ENCODE data around the gene ZCCHC24. TPM values are rescaled to one million over a fixed set of nuclear protein-coding genes. Genes with fewer than 3 reads are reported as not detected.
A peak's percentile ranks its signal among the peaks of the same experiment; 100 is the strongest.

Gene ZCCHC24
- total and polyA plus RNA-seq, 4 experiments from 2014 or later = 0.30 to 1.9 (median 1.2) TPM

DNA sequence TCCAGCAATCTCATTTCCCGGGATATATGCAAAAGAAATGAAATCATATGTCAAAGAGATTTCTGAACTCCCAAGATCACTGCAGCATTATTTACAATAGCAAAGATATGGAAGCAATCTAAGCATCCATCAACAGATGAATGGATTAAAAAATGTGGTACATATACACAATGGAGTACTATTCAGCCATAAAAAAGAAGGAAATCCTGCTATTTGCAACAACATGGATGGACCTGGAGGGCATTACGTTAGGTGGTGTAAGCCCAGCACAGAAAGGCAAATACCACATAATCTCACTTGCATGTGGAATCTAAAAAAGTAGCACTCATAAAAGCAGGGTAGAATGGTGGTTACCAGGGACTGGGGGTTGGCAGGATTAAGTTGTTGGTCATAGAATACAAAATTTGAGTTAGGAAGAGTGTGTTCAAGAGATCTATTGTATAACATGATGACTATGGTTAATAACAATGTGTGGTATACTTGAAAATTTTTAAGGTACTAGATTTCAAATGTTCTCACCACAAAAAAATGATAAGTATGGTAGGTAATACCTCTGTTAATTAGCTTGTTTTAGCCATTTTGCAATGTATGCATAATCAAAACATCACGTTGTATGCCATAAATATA is 34.0 kb upstream of the ZCCHC24 start:
- no peak overlapping the region for H3K4me3 Mint-ChIP-seq
- Histone ChIP-seq H3K27ac (ENCODE audit: low read depth, low read length) (no peak overlapping the region), H3K4me3 (ENCODE audit: low read length in 2 of 2) (no peak overlapping the region), H3K36me3 (ENCODE audit: insufficient read depth, low read length) (no peaks in the 10 kb centered on the region), H3K9me3 (ENCODE audit: control insufficient read depth in 1 of 2, low read length in 2 of 2) (no peaks in the 10 kb centered on the region), H3K27me3 (ENCODE audit: insufficient read depth, low read length) (no peaks in the 10 kb centered on the region), H3K4me1 (ENCODE audit: insufficient read depth, low read length) (no peaks in the 10 kb centered on the region)
- CTCF ChIA-PET (ENCODE audit: partially characterized antibody) = interaction anchor here (1.3 to 1.4 kb wide), 2 partner anchors 9 to 105 kb away, joined by 5 read pairs; no protein-coding TSS in a partner anchor
- H3K9me3 Mint-ChIP-seq = no peaks in the 10 kb centered on the region
- H3K27ac Mint-ChIP-seq = no peak overlapping the region
- intact Hi-C loops (cut with micrococcal nuclease) = no loop called here
- no peak for DNase-seq
- H3K4me1 Mint-ChIP-seq = no peaks in the 10 kb centered on the region
- POLR2A ChIA-PET (ENCODE audit: partially characterized antibody) = no interaction called here
- H3K36me3 Mint-ChIP-seq = no peaks in the 10 kb centered on the region
- H3K27me3 Mint-ChIP-seq = peaks cover 7 to 14% of the 10 kb centered on the region in 2 donors

DNA sequence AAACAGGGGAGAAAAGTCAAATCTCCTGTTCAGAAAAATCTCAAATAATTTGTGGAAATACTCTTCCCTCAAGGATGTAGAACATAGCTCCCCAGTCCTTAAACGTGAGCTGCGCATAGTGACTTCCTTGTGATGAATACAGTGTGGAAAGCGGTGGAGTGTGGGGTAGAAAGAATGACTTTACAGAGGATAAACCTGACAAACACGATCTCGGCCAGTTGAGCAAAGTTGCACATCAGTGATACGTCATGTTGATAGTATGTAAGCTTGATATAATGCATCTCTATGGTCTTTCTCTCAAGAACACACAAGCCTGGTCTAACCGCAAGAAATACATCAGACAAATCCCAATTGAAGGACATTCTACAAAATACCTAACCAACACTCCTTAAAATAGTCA is 32.0 kb upstream of the ZCCHC24 start:
- Histone ChIP-seq H3K4me1 (ENCODE audit: insufficient read depth, low read length) (no peaks in the 10 kb centered on the region), H3K4me3 (ENCODE audit: low read length in 2 of 2) (no peak overlapping the region), H3K27me3 (ENCODE audit: insufficient read depth, low read length) (no peaks in the 10 kb centered on the region), H3K27ac (ENCODE audit: low read depth, low read length) (no peak overlapping the region), H3K9me3 (ENCODE audit: control insufficient read depth in 1 of 2, low read length in 2 of 2) (no peaks in the 10 kb centered on the region), H3K36me3 (ENCODE audit: insufficient read depth, low read length) (no peaks in the 10 kb centered on the region)
- Mint-ChIP-seq H3K9me3 (no peaks in the 10 kb centered on the region), H3K4me1 (no peaks in the 10 kb centered on the region), H3K36me3 (no peaks in the 10 kb centered on the region), H3K27me3 (peaks cover 10 to 17% of the 10 kb centered on the region in 2 donors), H3K27ac (no peak overlapping the region), H3K4me3 (no peak overlapping the region)
- DNase-seq = no peak
- intact Hi-C loops (cut with micrococcal nuclease) = no loop called here
- ChIA-PET CTCF (ENCODE audit: partially characterized antibody) (interaction anchor here (0.8 to 2.7 kb wide), 3 partner anchors 9 to 821 kb away, joined by 3 to 15 read pairs (median 5); no protein-coding TSS in a partner anchor), POLR2A (ENCODE audit: partially characterized antibody) (no interaction called here)

DNA sequence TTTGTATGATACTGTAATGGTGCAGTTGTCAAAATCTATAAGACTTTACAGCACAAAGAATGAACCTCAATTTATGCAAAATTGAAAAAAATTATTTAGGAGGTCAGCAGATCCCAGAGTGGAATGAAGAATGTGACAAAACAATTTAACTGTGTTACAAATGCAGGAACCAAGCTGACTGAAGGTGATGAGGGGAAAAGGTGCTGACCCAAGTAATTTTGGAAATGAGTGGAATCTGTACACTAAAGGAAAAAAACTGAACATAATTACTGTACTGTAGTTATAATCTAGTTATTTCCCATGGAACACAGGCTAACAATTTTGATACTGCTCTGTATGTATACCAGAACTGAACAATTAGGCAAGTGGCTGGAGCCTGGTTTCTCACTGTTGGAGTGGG is 31.2 kb upstream of the ZCCHC24 start:
- Mint-ChIP-seq H3K4me3 (no peak overlapping the region), H3K36me3 (no peaks in the 10 kb centered on the region), H3K27ac (no peak overlapping the region), H3K9me3 (no peaks in the 10 kb centered on the region), H3K27me3 (peaks cover 11 to 17% of the 10 kb centered on the region in 2 donors), H3K4me1 (no peaks in the 10 kb centered on the region)
- POLR2A ChIA-PET (ENCODE audit: partially characterized antibody) = no interaction called here
- H3K9me3 ChIP-seq (ENCODE audit: control insufficient read depth in 1 of 2, low read length in 2 of 2) = no peaks in the 10 kb centered on the region
- no peak overlapping the region for H3K27ac ChIP-seq (ENCODE audit: low read depth, low read length)
- no peak for DNase-seq
- intact Hi-C loops (cut with micrococcal nuclease) = no loop called here
- CTCF ChIA-PET (ENCODE audit: partially characterized antibody) = interaction anchor here (1.0 to 2.7 kb wide), 3 partner anchors 9 to 103 kb away, joined by 3 to 15 read pairs (median 12); no protein-coding TSS in a partner anchor
- H3K27me3 ChIP-seq (ENCODE audit: insufficient read depth, low read length) = no peaks in the 10 kb centered on the region
- no peak overlapping the region for H3K4me3 ChIP-seq (ENCODE audit: low read length in 2 of 2)
- H3K4me1 ChIP-seq (ENCODE audit: insufficient read depth, low read length) = no peaks in the 10 kb centered on the region
- H3K36me3 ChIP-seq (ENCODE audit: insufficient read depth, low read length) = no peaks in the 10 kb centered on the region

DNA sequence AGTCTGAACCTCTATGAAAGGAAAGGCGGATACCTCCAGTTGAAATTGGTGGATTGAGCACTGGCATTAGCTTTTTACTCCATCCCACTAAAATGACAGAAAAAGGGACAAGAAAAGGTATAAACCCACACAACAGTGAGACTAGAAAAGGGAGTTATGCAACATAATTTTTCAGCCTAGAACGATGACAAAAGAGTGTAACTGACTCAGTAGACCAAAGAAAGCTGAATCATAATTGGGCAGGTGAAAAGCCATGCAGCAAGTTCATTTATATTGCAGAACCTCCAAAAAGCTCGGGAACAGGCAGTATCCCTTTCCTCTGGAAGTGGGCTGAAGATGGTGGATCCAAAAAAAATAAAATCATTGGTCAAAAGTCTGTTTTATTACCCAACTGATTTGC is 30.5 kb upstream of the ZCCHC24 start:
- CTCF ChIA-PET (ENCODE audit: partially characterized antibody) = interaction anchor here (0.7 to 2.7 kb wide), 4 partner anchors 8 to 441 kb away, joined by 3 to 15 read pairs (median 8); no protein-coding TSS in a partner anchor
- intact Hi-C loops (cut with micrococcal nuclease) = no loop called here
- Histone ChIP-seq H3K4me3 (ENCODE audit: low read length in 2 of 2) (no peak overlapping the region), H3K27me3 (ENCODE audit: insufficient read depth, low read length) (no peaks in the 10 kb centered on the region), H3K36me3 (ENCODE audit: insufficient read depth, low read length) (no peaks in the 10 kb centered on the region), H3K4me1 (ENCODE audit: insufficient read depth, low read length) (no peaks in the 10 kb centered on the region), H3K9me3 (ENCODE audit: control insufficient read depth in 1 of 2, low read length in 2 of 2) (no peaks in the 10 kb centered on the region), H3K27ac (ENCODE audit: low read depth, low read length) (no peak overlapping the region)
- no peaks in the 10 kb centered on the region for H3K4me1 Mint-ChIP-seq
- no peaks in the 10 kb centered on the region for H3K9me3 Mint-ChIP-seq
- H3K27ac Mint-ChIP-seq = no peak overlapping the region
- DNase-seq = no peak
- no peak overlapping the region for H3K4me3 Mint-ChIP-seq
- POLR2A ChIA-PET (ENCODE audit: partially characterized antibody) = no interaction called here
- no peaks in the 10 kb centered on the region for H3K36me3 Mint-ChIP-seq
- H3K27me3 Mint-ChIP-seq = peaks cover 11 to 17% of the 10 kb centered on the region in 2 donors

DNA sequence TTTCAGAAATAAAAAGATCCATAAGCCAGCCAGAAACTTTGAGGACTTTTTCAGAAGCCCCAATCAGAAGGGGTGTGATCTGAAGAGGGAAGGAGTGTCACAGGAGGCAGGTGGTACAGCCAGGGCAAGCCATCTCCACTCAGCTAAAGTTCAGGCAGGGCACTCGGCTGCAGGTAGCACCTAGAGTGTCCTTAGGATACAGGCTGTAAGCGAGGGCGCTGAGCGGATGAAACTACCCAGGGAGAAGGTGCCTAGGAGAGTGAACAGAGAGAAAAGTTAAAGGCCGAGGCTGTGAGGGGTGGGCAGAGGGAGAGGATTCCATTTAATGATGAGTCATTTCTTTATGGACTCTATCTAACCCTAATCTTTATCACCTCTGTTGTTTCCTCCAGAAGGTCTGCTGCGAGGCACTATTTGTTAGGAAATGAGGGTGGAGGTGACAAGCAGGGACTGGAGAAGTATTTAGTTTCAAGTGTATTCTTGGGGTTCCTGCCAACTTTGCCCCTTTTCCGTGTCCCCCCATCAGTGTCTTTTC is 29.8 kb upstream of the ZCCHC24 start:
- Histone ChIP-seq H3K27me3 (ENCODE audit: insufficient read depth, low read length) (no peaks in the 10 kb centered on the region), H3K4me1 (ENCODE audit: insufficient read depth, low read length) (no peaks in the 10 kb centered on the region), H3K9me3 (ENCODE audit: control insufficient read depth in 1 of 2, low read length in 2 of 2) (no peaks in the 10 kb centered on the region), H3K4me3 (ENCODE audit: low read length in 2 of 2) (no peak overlapping the region), H3K27ac (ENCODE audit: low read depth, low read length) (no peak overlapping the region), H3K36me3 (ENCODE audit: insufficient read depth, low read length) (no peaks in the 10 kb centered on the region)
- Mint-ChIP-seq H3K36me3 (no peaks in the 10 kb centered on the region), H3K9me3 (no peaks in the 10 kb centered on the region), H3K27me3 (peaks cover 11 to 14% of the 10 kb centered on the region in 2 donors), H3K4me1 (no peaks in the 10 kb centered on the region), H3K27ac (no peak overlapping the region), H3K4me3 (no peak overlapping the region)
- ChIA-PET POLR2A (ENCODE audit: partially characterized antibody) (no interaction called here), CTCF (ENCODE audit: partially characterized antibody) (interaction anchor here (2.7 kb wide), 2 partner anchors 7 to 101 kb away, joined by 12 to 15 read pairs; no protein-coding TSS in a partner anchor)
- no peak for DNase-seq
- intact Hi-C loops (cut with micrococcal nuclease) = no loop called here

DNA sequence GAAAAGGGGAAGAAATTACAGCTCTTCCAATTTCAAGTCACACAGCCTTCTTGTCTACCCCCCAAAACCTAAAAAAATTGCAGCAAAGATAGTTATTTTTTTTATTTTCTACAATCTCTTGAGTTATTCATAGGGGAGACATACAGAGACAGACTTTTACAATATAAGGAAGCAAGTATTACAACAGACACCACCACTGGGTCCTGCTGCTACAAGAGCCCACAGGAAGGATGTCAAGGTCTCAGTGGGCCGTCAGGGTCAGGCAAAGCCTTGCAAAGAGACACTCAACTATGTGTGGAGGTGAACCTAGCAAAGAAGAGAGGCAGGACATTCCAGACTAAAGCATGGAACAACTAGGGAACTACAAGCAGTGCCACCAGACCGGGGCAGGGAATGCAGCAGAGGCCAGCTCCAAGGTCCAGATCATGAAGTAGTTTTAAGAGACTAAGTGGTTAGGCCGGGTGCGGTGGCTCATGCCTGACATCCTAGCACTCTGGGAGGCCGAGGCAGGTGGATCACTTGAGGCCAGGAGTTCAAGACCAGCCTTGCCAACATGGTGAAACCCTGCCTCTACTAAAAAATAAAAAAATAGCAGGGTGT is 28.2 kb upstream of the ZCCHC24 start:
- POLR2A ChIA-PET (ENCODE audit: partially characterized antibody) = no interaction called here
- CTCF ChIA-PET (ENCODE audit: partially characterized antibody) = interaction anchor here (9.1 kb wide), 1 partner anchor 100 kb away, joined by 91 read pairs; no protein-coding TSS in a partner anchor
- Mint-ChIP-seq H3K9me3 (no peaks in the 10 kb centered on the region), H3K36me3 (no peaks in the 10 kb centered on the region), H3K4me3 (no peak overlapping the region), H3K27me3 (peaks cover 11 to 12% of the 10 kb centered on the region in 2 donors), H3K27ac (peak overlapping the region in 1 of 7 donors; percentile 23), H3K4me1 (no peaks in the 10 kb centered on the region)
- Histone ChIP-seq H3K27ac (ENCODE audit: low read depth, low read length) (no peak overlapping the region), H3K4me3 (ENCODE audit: low read length in 2 of 2) (no peak overlapping the region), H3K36me3 (ENCODE audit: insufficient read depth, low read length) (no peaks in the 10 kb centered on the region), H3K27me3 (ENCODE audit: insufficient read depth, low read length) (no peaks in the 10 kb centered on the region), H3K4me1 (ENCODE audit: insufficient read depth, low read length) (no peaks in the 10 kb centered on the region), H3K9me3 (ENCODE audit: control insufficient read depth in 1 of 2, low read length in 2 of 2) (no peaks in the 10 kb centered on the region)
- DNase-seq = no peak
- intact Hi-C loops (cut with micrococcal nuclease) = no loop called here

DNA sequence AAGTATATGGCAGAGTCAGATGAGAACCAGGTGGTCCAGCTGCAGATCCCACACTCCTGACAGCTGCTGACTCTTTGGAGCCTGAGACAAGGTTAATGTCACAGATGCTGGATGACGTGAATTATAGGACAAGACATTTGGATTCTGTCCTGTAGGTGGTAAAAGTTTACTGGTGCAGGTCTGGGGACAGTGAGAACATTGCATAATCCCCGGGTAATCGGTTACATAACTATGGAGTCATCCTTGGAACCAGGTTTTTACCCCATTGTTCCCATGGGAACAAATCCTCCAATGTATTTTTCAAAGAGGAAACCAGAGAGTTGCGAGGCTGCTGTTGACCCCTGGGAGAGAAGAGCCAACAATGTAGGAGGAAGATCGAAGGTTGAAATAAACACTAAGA is 27.5 kb upstream of the ZCCHC24 start:
- no peak for DNase-seq
- no peaks in the 10 kb centered on the region for H3K4me1 Mint-ChIP-seq
- Histone ChIP-seq H3K27ac (ENCODE audit: low read depth, low read length) (no peak overlapping the region), H3K4me3 (ENCODE audit: low read length in 2 of 2) (no peak overlapping the region), H3K4me1 (ENCODE audit: insufficient read depth, low read length) (no peaks in the 10 kb centered on the region), H3K9me3 (ENCODE audit: control insufficient read depth in 1 of 2, low read length in 2 of 2) (no peaks in the 10 kb centered on the region), H3K36me3 (ENCODE audit: insufficient read depth, low read length) (no peaks in the 10 kb centered on the region), H3K27me3 (ENCODE audit: insufficient read depth, low read length) (no peaks in the 10 kb centered on the region)
- H3K4me3 Mint-ChIP-seq = no peak overlapping the region
- intact Hi-C loops (cut with micrococcal nuclease) = no loop called here
- no peak overlapping the region for H3K27ac Mint-ChIP-seq
- no peaks in the 10 kb centered on the region for H3K36me3 Mint-ChIP-seq
- CTCF ChIA-PET (ENCODE audit: partially characterized antibody) = interaction anchor here (9.1 kb wide), 1 partner anchor 99 kb away, joined by 91 read pairs; no protein-coding TSS in a partner anchor
- peaks cover 11 to 12% of the 10 kb centered on the region in 2 donors for H3K27me3 Mint-ChIP-seq
- no peaks in the 10 kb centered on the region for H3K9me3 Mint-ChIP-seq
- POLR2A ChIA-PET (ENCODE audit: partially characterized antibody) = no interaction called here
